OCI-LY3 (cell line): ENCODE results near the gene PCNX1.
A peak's percentile ranks its signal among the peaks of the same experiment; 100 is the strongest.
"Not testable (repeated sequence)": the region's sequence is repeated elsewhere in the genome, so short reads cannot be mapped to it uniquely, and the experiment has no call there.

Source experiments
- H2AFZ ChIP-seq: fragments of 200-600, 300-600 bp; shearing (Covaris generic); 2 replicates; pipeline ENCODE4 v1.6.0; 2014; ENCODE audit warnings: antibody characterized with exemption, low read depth, low read length
- H3K27ac ChIP-seq: fragments of 200-600, 300-600 bp; sonication (generic); 2 replicates; pipeline ENCODE4 v1.5.1; 2014; ENCODE audit warnings: mild to moderate bottlenecking, low read length, moderate library complexity, mixed read lengths
- H3K27me3 ChIP-seq: fragments of 200-600, 300-600 bp; sonication (generic); 2 replicates; pipeline ENCODE4 v1.6.1; 2014; ENCODE audit warnings: low read depth, low read length, mixed read lengths
- H3K36me3 ChIP-seq: fragments of 200-600, 300-600 bp; sonication (generic); replicated peaks from 2 replicates; pipeline ENCODE3; 2014; ENCODE audit warnings: low read depth, low read length, mixed read lengths
- H3K4me1 ChIP-seq: fragments of 300-600, 200-600 bp; sonication (generic); 2 replicates; pipeline ENCODE4 v1.6.1; 2014; ENCODE audit warnings: low read length, mixed read lengths
- H3K4me2 ChIP-seq: fragments of 200-600, 300-600 bp; sonication (generic); 2 replicates; pipeline ENCODE4 v1.6.1; 2014; ENCODE audit warnings: low read length, mixed read lengths
- H3K4me3 ChIP-seq: fragments of 300-600, 200-600 bp; sonication (generic); 2 replicates; pipeline ENCODE4 v1.5.1; 2014; ENCODE audit warnings: antibody characterized with exemption, mild to moderate bottlenecking, low read length, moderate library complexity
- H3K79me2 ChIP-seq: fragments of 300-600, 200-600 bp; shearing (Covaris generic); 2 replicates; pipeline ENCODE4 v1.6.1; 2014; ENCODE audit warnings: mild to moderate bottlenecking, low read length, mixed read lengths
- H3K9ac ChIP-seq: fragments of 300-600, 200-600 bp; shearing (Covaris generic); 2 replicates; pipeline ENCODE4 v1.6.0; 2014; ENCODE audit warnings: mild to moderate bottlenecking, low read length, moderate library complexity
- H3K9me3 ChIP-seq: fragments of 200-600, 300-600 bp; shearing (Covaris generic); 2 replicates; pipeline ENCODE4 v1.6.1; 2014; ENCODE audit warnings: low read length, mixed read lengths; ENCODE audit not compliant: insufficient read depth
- H4K20me1 ChIP-seq: fragments of 200-600, 300-600 bp; sonication (generic); 2 replicates; pipeline ENCODE4 v1.6.1; 2016; ENCODE audit warnings: low read length, mixed read lengths; ENCODE audit not compliant: insufficient read depth
- EZH2phosphoT487 ChIP-seq: fragments of 200-600 bp; shearing (Covaris generic); IDR thresholded peaks from 2 replicates; pipeline ENCODE4 v1.6.1; 2018; ENCODE audit warnings: antibody characterized with exemption, mixed run types, low read depth
- TF ChIP-seq, protein P1 (sequence below): fragments of 200-600, 300-600 bp; sonication (generic); IDR thresholded peaks from 2 replicates; pipeline ENCODE4 v1.5.1; 2014; ENCODE audit warnings: antibody characterized with exemption, low read length, low read depth

Gene PCNX1

DNA sequence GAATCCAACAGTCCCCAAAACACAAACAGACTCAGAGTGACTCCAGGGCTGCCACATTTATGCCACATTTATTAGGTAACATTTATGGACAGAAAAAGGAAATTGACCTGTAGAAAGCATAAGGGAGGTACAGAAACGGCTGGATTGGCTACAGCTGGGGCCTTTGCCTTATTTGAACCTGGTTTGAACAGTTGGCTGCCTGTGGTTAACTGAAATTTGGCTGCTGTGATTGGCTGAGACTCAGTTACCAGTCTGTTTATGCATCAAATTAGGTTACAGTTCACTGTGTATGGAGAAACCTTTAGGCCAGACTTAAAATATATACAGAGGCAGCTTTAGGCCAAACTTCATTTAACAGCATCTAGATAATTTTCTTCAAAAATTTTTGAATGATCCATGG, 27.8 kb upstream of the PCNX1 start:
- Histone ChIP-seq H3K4me3 (no peak overlapping the region), H3K9me3 (no peaks in the 10 kb centered on the region), H3K9ac (no peak overlapping the region), H2AFZ (no peak overlapping the region), H3K79me2 (no peaks in the 10 kb centered on the region), H3K4me1 (peaks cover 36% of the 10 kb centered on the region), H3K27ac (no peak overlapping the region), H4K20me1 (no peaks in the 10 kb centered on the region; the same call in 1 of the 2 replicates), H3K36me3 (no peaks in the 10 kb centered on the region), H3K4me2 (no peak overlapping the region), H3K27me3 (peaks cover 17% of the 10 kb centered on the region; the same call in 1 of the 2 replicates)
- TF ChIP-seq, protein P1, sequence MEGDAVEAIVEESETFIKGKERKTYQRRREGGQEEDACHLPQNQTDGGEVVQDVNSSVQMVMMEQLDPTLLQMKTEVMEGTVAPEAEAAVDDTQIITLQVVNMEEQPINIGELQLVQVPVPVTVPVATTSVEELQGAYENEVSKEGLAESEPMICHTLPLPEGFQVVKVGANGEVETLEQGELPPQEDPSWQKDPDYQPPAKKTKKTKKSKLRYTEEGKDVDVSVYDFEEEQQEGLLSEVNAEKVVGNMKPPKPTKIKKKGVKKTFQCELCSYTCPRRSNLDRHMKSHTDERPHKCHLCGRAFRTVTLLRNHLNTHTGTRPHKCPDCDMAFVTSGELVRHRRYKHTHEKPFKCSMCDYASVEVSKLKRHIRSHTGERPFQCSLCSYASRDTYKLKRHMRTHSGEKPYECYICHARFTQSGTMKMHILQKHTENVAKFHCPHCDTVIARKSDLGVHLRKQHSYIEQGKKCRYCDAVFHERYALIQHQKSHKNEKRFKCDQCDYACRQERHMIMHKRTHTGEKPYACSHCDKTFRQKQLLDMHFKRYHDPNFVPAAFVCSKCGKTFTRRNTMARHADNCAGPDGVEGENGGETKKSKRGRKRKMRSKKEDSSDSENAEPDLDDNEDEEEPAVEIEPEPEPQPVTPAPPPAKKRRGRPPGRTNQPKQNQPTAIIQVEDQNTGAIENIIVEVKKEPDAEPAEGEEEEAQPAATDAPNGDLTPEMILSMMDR, result no peak
- TF ChIP-seq EZH2phosphoT487, result no peak

DNA sequence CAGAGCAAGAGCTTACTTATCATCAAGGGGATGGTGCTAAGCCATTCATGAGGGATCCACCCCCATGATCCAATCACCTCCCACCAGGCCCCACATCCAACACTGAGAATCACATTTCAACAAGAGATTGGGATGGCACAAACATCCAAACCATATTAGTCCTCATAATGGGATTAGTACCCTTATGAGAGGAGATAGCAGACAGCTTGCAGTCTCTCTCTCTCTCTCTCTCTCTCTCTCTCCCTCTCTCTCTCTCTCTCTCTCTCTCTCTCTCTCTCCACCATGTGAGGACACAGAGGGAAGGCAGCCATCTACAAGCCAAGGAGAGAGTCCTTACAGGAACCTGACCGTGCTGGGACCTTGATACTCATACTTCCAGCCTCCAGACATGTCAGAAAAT, 26.4 kb upstream of the PCNX1 start:
- H3K9me3 ChIP-seq, H2AFZ ChIP-seq, H3K27ac ChIP-seq, H3K36me3 ChIP-seq, H3K4me3 ChIP-seq, H4K20me1 ChIP-seq, H3K9ac ChIP-seq, H3K79me2 ChIP-seq: not testable (repeated sequence)
- Histone ChIP-seq H3K4me2 (peak overlapping the region; percentile 76), H3K27me3 (peaks cover 13% of the 10 kb centered on the region; the same call in 1 of the 2 replicates), H3K4me1 (peaks cover 51% of the 10 kb centered on the region)

DNA sequence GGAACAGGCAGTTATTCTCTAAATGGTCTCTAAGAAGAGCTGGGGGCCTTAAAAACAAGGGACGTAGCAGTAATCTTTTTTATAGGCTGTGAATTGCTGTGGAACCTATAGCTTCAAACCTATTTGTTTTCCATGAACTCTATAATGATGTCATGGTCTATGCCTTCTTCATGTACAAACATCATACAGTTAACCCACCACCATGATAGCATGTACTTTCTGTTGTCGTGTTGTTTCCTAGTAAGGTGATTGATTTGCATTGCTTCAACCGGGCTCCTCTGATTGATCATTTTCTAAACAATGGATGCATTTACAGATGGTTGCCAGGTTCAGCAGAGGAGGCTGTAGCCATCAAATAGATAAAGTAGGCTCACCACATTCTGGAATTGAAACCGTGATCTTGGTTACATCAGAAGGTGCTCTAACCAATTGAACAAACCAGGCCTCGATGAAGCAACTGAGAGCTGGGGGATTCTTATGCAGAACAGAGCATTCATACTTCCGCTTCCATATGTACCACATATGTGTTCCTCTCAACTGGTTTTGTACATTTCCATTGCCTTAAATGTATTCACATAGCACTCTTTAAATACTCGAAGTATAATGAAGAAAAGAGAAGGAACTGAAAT, 25.6 kb upstream of the PCNX1 start:
- Histone ChIP-seq H3K4me3 (peak overlapping the region; percentile 54), H3K27me3 (peaks cover 11% of the 10 kb centered on the region; the same call in 1 of the 2 replicates), H3K4me1 (peaks cover 58% of the 10 kb centered on the region), H3K9ac (0 out of 2 replicates have a peak overlapping the region, but pooled peaks have one; percentile 3), H4K20me1 (no peaks in the 10 kb centered on the region; the same call in 1 of the 2 replicates), H3K79me2 (no peaks in the 10 kb centered on the region), H3K36me3 (no peaks in the 10 kb centered on the region), H2AFZ (no peak overlapping the region), H3K27ac (peak overlapping the region; percentile 65), H3K4me2 (peak overlapping the region; percentile 89), H3K9me3 (no peaks in the 10 kb centered on the region)
- TF ChIP-seq, protein P1, result no peak
- peak; percentile 70 for TF ChIP-seq EZH2phosphoT487

DNA sequence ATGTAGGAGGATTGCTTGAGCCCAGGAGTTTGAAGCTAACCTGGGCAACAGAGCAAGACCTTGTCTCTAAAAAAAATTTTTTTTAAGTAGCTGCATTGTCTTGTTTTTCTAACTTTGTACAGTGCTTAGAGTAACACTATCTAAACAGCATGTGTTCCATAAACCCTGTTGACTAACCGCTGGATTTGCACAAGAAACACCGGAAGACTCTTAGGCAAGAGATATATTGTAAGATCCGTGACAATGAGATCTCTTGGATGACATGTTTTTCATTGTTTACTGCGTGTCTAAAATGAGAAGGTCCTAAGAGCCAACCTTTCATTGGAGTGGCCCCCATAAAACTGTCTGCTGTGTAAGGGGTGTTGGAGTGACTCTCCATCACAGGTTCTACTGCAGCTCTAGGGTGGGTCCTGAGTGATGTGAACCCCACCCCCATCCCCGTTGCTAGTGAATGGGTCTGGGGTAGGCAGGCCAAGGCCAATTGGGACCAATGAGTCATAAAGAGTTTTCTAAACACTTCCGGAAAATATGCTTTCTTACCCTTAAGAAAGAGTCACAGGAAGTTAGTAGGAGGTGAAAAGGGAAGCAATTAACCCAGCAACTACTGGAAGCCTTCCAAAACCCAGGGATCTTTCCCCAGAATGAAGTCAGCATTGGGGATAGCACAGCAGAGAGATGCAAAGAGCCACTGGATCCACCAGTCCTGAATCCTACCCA, 24.3 kb upstream of the PCNX1 start:
- peaks cover 70% of the 10 kb centered on the region for H3K4me1 ChIP-seq
- no peak overlapping the region for H2AFZ ChIP-seq

More for the DNA sequence above, 24.3 kb upstream of the PCNX1 start:
- Histone ChIP-seq H3K79me2 (no peaks in the 10 kb centered on the region), H3K9me3 (no peaks in the 10 kb centered on the region), H3K9ac (peak overlapping the region; percentile 43; the same call in 1 of the 2 replicates), H3K27me3 (peaks cover 11% of the 10 kb centered on the region; the same call in 1 of the 2 replicates), H3K4me2 (peak overlapping the region; percentile 89), H3K36me3 (no peaks in the 10 kb centered on the region), H3K4me3 (peak overlapping the region; percentile 54; the same call in 1 of the 2 replicates), H3K27ac (peak overlapping the region; percentile 65; the same call in 1 of the 2 replicates), H4K20me1 (peaks cover 2% of the 10 kb centered on the region; the same call in 1 of the 2 replicates)
- no peak for TF ChIP-seq EZH2phosphoT487
- TF ChIP-seq, protein P1, result no peak
